Measurements from ENCODE around the gene ACLY. TPM values are rescaled to one million over a fixed set of nuclear protein-coding genes. Genes with fewer than 3 reads are reported as not detected.

ACLY gene
- total and polyA plus RNA-seq, 2 donors (not counting 1 experiment from before 2014, with no cell fraction given), result 40.2 to 91.5 TPM

DNA sequence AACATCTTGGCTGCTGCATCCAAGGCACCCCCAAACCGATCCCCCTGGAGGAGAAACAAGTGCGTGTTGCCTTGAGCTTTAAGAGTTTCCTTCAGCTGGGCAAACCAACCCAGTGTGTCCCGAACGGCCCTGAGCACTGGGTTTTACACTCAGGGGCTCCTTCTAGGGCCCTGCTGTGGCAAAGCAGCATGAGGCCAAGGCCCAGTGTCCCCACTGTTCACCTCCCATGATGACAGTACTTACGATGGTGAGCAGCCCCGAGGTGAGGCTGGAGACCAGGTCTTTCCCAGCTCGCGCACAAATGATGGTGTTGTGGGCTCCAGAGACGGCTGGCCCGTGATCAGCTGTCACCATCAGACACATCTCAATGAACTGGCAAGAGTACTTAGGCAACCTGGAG, 47.0 kb downstream of the ACLY start:
- no peaks in the 10 kb centered on the region for H4K20me1 ChIP-seq (ENCODE audit: control insufficient read depth, insufficient read depth, low read length, poor library complexity, severe bottlenecking)
- no peak overlapping the region for H2AFZ ChIP-seq (ENCODE audit: insufficient read depth, low read depth, low read length, poor library complexity, severe bottlenecking)
- over 99% methylated on average over 6 of the region's 10 CpGs for WGBS (ENCODE audit: insufficient coverage)
- intact Hi-C loops (cut with micrococcal nuclease), result no loop called here
- ChIA-PET CTCF (interaction anchor here (0.7 kb wide), 1 partner anchor 10 kb away, joined by 3 read pairs; no protein-coding TSS in a partner anchor), POLR2A (no interaction called here)
- no peak overlapping the region for H3K27ac ChIP-seq (ENCODE audit: low read length in 2 of 2)
- no peak overlapping the region for H3K9ac ChIP-seq (ENCODE audit: low read length)
- DNase-seq, result no peak
- no peak for ATAC-seq (ENCODE audit: low read depth)
- no peaks in the 10 kb centered on the region for H3K4me1 Mint-ChIP-seq
- no peaks in the 10 kb centered on the region for H3K79me2 ChIP-seq (ENCODE audit: control insufficient read depth, insufficient read depth, low read length)
- H3K4me3 ChIP-seq (ENCODE audit: control extremely low read depth in 1 of 5, extremely low read depth in 1 of 5, insufficient read depth in 1 of 5, low read depth in 2 of 5, low read length in 4 of 5), result no peak overlapping the region
- H3K27me3 Mint-ChIP-seq, result no peaks in the 10 kb centered on the region
- no peaks in the 10 kb centered on the region for H3K9me3 ChIP-seq (ENCODE audit: control extremely low read depth in 1 of 3, control insufficient read depth in 2 of 3, insufficient read depth in 1 of 3, low read length in 2 of 3)
- H3K9me3 Mint-ChIP-seq (ENCODE audit: insufficient read depth), result no peaks in the 10 kb centered on the region
- no peak for TF ChIP-seq EZH2 (IDR thresholded peaks at IDR 0.05; ENCODE audit: borderline replicate concordance, insufficient read depth, low read depth, low read length, poor library complexity, severe bottlenecking)
- TF ChIP-seq, protein P1, sequence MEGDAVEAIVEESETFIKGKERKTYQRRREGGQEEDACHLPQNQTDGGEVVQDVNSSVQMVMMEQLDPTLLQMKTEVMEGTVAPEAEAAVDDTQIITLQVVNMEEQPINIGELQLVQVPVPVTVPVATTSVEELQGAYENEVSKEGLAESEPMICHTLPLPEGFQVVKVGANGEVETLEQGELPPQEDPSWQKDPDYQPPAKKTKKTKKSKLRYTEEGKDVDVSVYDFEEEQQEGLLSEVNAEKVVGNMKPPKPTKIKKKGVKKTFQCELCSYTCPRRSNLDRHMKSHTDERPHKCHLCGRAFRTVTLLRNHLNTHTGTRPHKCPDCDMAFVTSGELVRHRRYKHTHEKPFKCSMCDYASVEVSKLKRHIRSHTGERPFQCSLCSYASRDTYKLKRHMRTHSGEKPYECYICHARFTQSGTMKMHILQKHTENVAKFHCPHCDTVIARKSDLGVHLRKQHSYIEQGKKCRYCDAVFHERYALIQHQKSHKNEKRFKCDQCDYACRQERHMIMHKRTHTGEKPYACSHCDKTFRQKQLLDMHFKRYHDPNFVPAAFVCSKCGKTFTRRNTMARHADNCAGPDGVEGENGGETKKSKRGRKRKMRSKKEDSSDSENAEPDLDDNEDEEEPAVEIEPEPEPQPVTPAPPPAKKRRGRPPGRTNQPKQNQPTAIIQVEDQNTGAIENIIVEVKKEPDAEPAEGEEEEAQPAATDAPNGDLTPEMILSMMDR (IDR thresholded peaks at IDR 0.05), result no peak
- H3K4me2 ChIP-seq (replicated peaks; ENCODE audit: low read depth, low read length, poor library complexity, severe bottlenecking), result no peak overlapping the region
- H3K27ac Mint-ChIP-seq, result no peak overlapping the region
- no peaks in the 10 kb centered on the region for H3K4me1 ChIP-seq (ENCODE audit: control insufficient read depth in 2 of 2, insufficient read depth in 2 of 2, low read length in 2 of 2)
- no peak overlapping the region for H3K4me3 Mint-ChIP-seq
- H3K36me3 ChIP-seq (replicated peaks in 1 of 2; ENCODE audit: control extremely low read depth in 1 of 2, control insufficient read depth in 1 of 2, extremely low read depth in 1 of 2, insufficient read depth in 2 of 2, low read length in 1 of 2), result peaks cover 0 to 45% of the 10 kb centered on the region in 2 experiments
- H3K27me3 ChIP-seq (replicated peaks in 1 of 4; ENCODE audit: control extremely low read depth in 1 of 4, control insufficient read depth in 3 of 4, insufficient read depth in 4 of 4, low read length in 3 of 4), result no peaks in the 10 kb centered on the region

DNA sequence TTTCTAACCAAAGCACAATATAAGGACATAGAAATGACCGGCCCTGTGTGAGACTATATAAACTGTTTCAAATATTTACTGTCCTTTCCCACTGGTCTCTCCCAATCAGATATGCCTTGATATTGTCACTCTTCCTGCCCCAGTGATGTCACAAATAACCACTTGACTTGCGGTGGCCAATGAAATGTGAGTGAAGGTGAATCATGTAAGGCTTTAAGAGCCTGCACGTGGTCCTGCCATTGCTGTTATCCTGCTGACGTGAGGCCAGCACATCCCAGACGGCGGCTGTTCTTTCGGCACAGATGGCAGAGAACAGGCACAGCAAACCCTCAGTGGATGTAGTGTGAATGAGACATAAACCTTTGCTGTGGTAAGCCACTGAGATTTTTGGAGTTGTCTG, 48.1 kb downstream of the ACLY start:
- TF ChIP-seq, protein P1 (IDR thresholded peaks at IDR 0.05), result no peak
- TF ChIP-seq EZH2 (IDR thresholded peaks at IDR 0.05; ENCODE audit: borderline replicate concordance, insufficient read depth, low read depth, low read length, poor library complexity, severe bottlenecking), result no peak
- CTCF ChIA-PET, result interaction anchor here (0.5 kb wide), 1 partner anchor 23 kb away, joined by 3 read pairs; no protein-coding TSS in a partner anchor
- Mint-ChIP-seq H3K4me3 (no peak overlapping the region), H3K27ac (no peak overlapping the region), H3K4me1 (peaks cover under 1% of the 10 kb centered on the region), H3K9me3 (ENCODE audit: insufficient read depth) (no peaks in the 10 kb centered on the region), H3K27me3 (no peaks in the 10 kb centered on the region)
- Histone ChIP-seq H3K79me2 (ENCODE audit: control insufficient read depth, insufficient read depth, low read length) (peaks cover 3% of the 10 kb centered on the region), H3K4me2 (replicated peaks; ENCODE audit: low read depth, low read length, poor library complexity, severe bottlenecking) (no peak overlapping the region), H3K27ac (ENCODE audit: low read length in 2 of 2) (no peak overlapping the region), H3K9me3 (ENCODE audit: control extremely low read depth in 1 of 3, control insufficient read depth in 2 of 3, insufficient read depth in 1 of 3, low read length in 2 of 3) (no peaks in the 10 kb centered on the region), H3K4me1 (ENCODE audit: control insufficient read depth in 2 of 2, insufficient read depth in 2 of 2, low read length in 2 of 2) (peaks cover under 1 to 1% of the 10 kb centered on the region in 2 donors), H3K27me3 (replicated peaks in 1 of 4; ENCODE audit: control extremely low read depth in 1 of 4, control insufficient read depth in 3 of 4, insufficient read depth in 4 of 4, low read length in 3 of 4) (no peaks in the 10 kb centered on the region), H3K9ac (ENCODE audit: low read length) (no peak overlapping the region), H3K4me3 (ENCODE audit: control extremely low read depth in 1 of 5, extremely low read depth in 1 of 5, insufficient read depth in 1 of 5, low read depth in 2 of 5, low read length in 4 of 5) (no peak overlapping the region), H2AFZ (ENCODE audit: insufficient read depth, low read depth, low read length, poor library complexity, severe bottlenecking) (no peak overlapping the region), H3K36me3 (replicated peaks in 1 of 2; ENCODE audit: control extremely low read depth in 1 of 2, control insufficient read depth in 1 of 2, extremely low read depth in 1 of 2, insufficient read depth in 2 of 2, low read length in 1 of 2) (peaks cover 0 to 45% of the 10 kb centered on the region in 2 experiments), H4K20me1 (ENCODE audit: control insufficient read depth, insufficient read depth, low read length, poor library complexity, severe bottlenecking) (no peaks in the 10 kb centered on the region)
- ATAC-seq (ENCODE audit: low read depth) (no peak), DNase-seq (no peak)
- WGBS (ENCODE audit: insufficient coverage), result 96% methylated on average over 6 of the region's 7 CpGs
- POLR2A ChIA-PET, result no interaction called here
- intact Hi-C loops (cut with micrococcal nuclease), result no loop called here
